ENCODE data around the gene CDIP1.

CDIP1 gene

GRCh38 chr16:4561596-4561995, 23.0 kb upstream of the CDIP1 start:
- H3K9me3 Mint-ChIP-seq: no peaks in the 10 kb centered on the region
- no peaks in the 10 kb centered on the region for H3K4me1 Mint-ChIP-seq
- no peak overlapping the region for H3K27ac Mint-ChIP-seq
- ATAC-seq (ENCODE audit: low read depth): no peak
- peaks cover 2% of the 10 kb centered on the region for H3K27me3 Mint-ChIP-seq
- no peak for DNase-seq (ENCODE audit: low spot score in 2 of 2)
- H3K36me3 Mint-ChIP-seq: no peaks in the 10 kb centered on the region
- no peak overlapping the region for H3K4me3 Mint-ChIP-seq

- Mint-ChIP-seq H3K4me1 (no peaks in the 10 kb centered on the region), H3K27ac (no peak overlapping the region), H3K9me3 (no peaks in the 10 kb centered on the region), H3K27me3 (peaks cover 3% of the 10 kb centered on the region), H3K36me3 (no peaks in the 10 kb centered on the region), H3K4me3 (no peak overlapping the region)
- DNase-seq (ENCODE audit: low spot score in 2 of 2) (no peak), ATAC-seq (ENCODE audit: low read depth) (no peak)
These were observed 19.4 kb upstream of the CDIP1 start for GRCh38 chr16:4557973-4558372.

GRCh38 chr16:4556580-4556979, 18.0 kb upstream of the CDIP1 start:
- no peak overlapping the region for H3K4me3 Mint-ChIP-seq
- DNase-seq (ENCODE audit: low spot score in 2 of 2) (no peak), ATAC-seq (ENCODE audit: low read depth) (no peak)
- H3K36me3 Mint-ChIP-seq: no peaks in the 10 kb centered on the region
- H3K4me1 Mint-ChIP-seq: no peaks in the 10 kb centered on the region
- H3K9me3 Mint-ChIP-seq: no peaks in the 10 kb centered on the region
- H3K27ac Mint-ChIP-seq: no peak overlapping the region
- H3K27me3 Mint-ChIP-seq: peaks cover 3% of the 10 kb centered on the region

GRCh38 chr16:4556112-4556511, 17.5 kb upstream of the CDIP1 start, which contains the start of gene C16orf96:
C16orf96 (plus strand) TSS chr16:4556340; CDS start chr16:4556490, 150 bp downstream.
- H3K27ac Mint-ChIP-seq: no peak within 1 kb of the TSS

GRCh38 chr16:4552541-4552940, 14.0 kb upstream of the CDIP1 start:
- no peak for ATAC-seq (ENCODE audit: low read depth)
- H3K36me3 Mint-ChIP-seq: no peaks in the 10 kb centered on the region

More at GRCh38 chr16:4556112-4556511, 17.5 kb upstream of the CDIP1 start, which contains the start of gene C16orf96:
- no peak for ATAC-seq (ENCODE audit: low read depth)
- no peaks in the 10 kb centered on the region for H3K9me3 Mint-ChIP-seq
- no peaks in the 10 kb centered on the region for H3K4me1 Mint-ChIP-seq
- H3K27me3 Mint-ChIP-seq: peaks cover 3% of the 10 kb centered on the region
- no peaks in the 10 kb centered on the region for H3K36me3 Mint-ChIP-seq
- DNase-seq (ENCODE audit: low spot score in 2 of 2): no peak
- no peak within 1 kb of the TSS for H3K4me3 Mint-ChIP-seq

GRCh38 chr16:4550591-4550990, 12.0 kb upstream of the CDIP1 start:
- Mint-ChIP-seq H3K4me1 (peaks cover 2% of the 10 kb centered on the region), H3K9me3 (no peaks in the 10 kb centered on the region), H3K27ac (no peak overlapping the region), H3K27me3 (peaks cover 2% of the 10 kb centered on the region), H3K4me3 (no peak overlapping the region), H3K36me3 (no peaks in the 10 kb centered on the region)
- ATAC-seq (ENCODE audit: low read depth) (no peak), DNase-seq (ENCODE audit: low spot score in 2 of 2) (no peak)

More at GRCh38 chr16:4552541-4552940, 14.0 kb upstream of the CDIP1 start:
- Mint-ChIP-seq H3K4me3 (no peak overlapping the region), H3K27me3 (peaks cover 3% of the 10 kb centered on the region), H3K4me1 (peaks cover 2% of the 10 kb centered on the region), H3K9me3 (no peaks in the 10 kb centered on the region), H3K27ac (no peak overlapping the region)
- no peak for DNase-seq (ENCODE audit: low spot score in 2 of 2)

- no peak overlapping the region for H3K27ac Mint-ChIP-seq
- H3K4me1 Mint-ChIP-seq: peaks cover 9% of the 10 kb centered on the region
- no peaks in the 10 kb centered on the region for H3K36me3 Mint-ChIP-seq
- ATAC-seq (ENCODE audit: low read depth) (no peak), DNase-seq (ENCODE audit: low spot score in 2 of 2) (no peak)
- no peaks in the 10 kb centered on the region for H3K27me3 Mint-ChIP-seq
- H3K4me3 Mint-ChIP-seq: no peak overlapping the region
- H3K9me3 Mint-ChIP-seq: no peaks in the 10 kb centered on the region
These were observed 9.6 kb upstream of the CDIP1 start for GRCh38 chr16:4548124-4548523.

- Mint-ChIP-seq H3K4me1 (peaks cover 7% of the 10 kb centered on the region), H3K9me3 (peaks cover 4% of the 10 kb centered on the region), H3K27ac (no peak overlapping the region), H3K36me3 (peaks cover 4% of the 10 kb centered on the region), H3K4me3 (no peak overlapping the region), H3K27me3 (peaks cover 2% of the 10 kb centered on the region)
- ATAC-seq (ENCODE audit: low read depth): no peak
- no peak for DNase-seq (ENCODE audit: low spot score in 2 of 2)
These were observed 5.9 kb upstream of the CDIP1 start for GRCh38 chr16:4544473-4544872.

- H3K4me3 Mint-ChIP-seq: no peak overlapping the region
These were observed 1.2 kb upstream of the CDIP1 start for GRCh38 chr16:4539716-4540284.

GRCh38 chr16:4537376-4538343, 913 bp downstream of the CDIP1 start:
- peaks cover 2% of the 10 kb centered on the region for H3K27me3 Mint-ChIP-seq
- H3K9me3 Mint-ChIP-seq: peaks cover 4% of the 10 kb centered on the region
- no peak for DNase-seq (ENCODE audit: low spot score in 2 of 2)
- H3K27ac Mint-ChIP-seq: peak overlapping the region; percentile 30
- peaks cover 25% of the 10 kb centered on the region for H3K4me1 Mint-ChIP-seq
- peak; percentile 42 for ATAC-seq (ENCODE audit: low read depth)
- H3K36me3 Mint-ChIP-seq: peaks cover 12% of the 10 kb centered on the region
- H3K4me3 Mint-ChIP-seq: peak overlapping the region; percentile 72

More at GRCh38 chr16:4539716-4540284, 1.2 kb upstream of the CDIP1 start:
- Mint-ChIP-seq H3K9me3 (peaks cover 4% of the 10 kb centered on the region), H3K4me1 (peaks cover 19% of the 10 kb centered on the region), H3K27ac (peak overlapping the region; percentile 67), H3K36me3 (peaks cover 8% of the 10 kb centered on the region), H3K27me3 (peaks cover 2% of the 10 kb centered on the region)
- DNase-seq (ENCODE audit: low spot score in 2 of 2) (no peak), ATAC-seq (ENCODE audit: low read depth) (no peak)

GRCh38 chr16:4536391-4537106, 2.0 kb downstream of the CDIP1 start:
- no peak for ATAC-seq (ENCODE audit: low read depth)

GRCh38 chr16:4535627-4536108, 2.9 kb downstream of the CDIP1 start:
- H3K27me3 Mint-ChIP-seq: peaks cover 2% of the 10 kb centered on the region
- peaks cover 18% of the 10 kb centered on the region for H3K36me3 Mint-ChIP-seq
- H3K4me1 Mint-ChIP-seq: peaks cover 29% of the 10 kb centered on the region
- no peak overlapping the region for H3K27ac Mint-ChIP-seq
- ATAC-seq (ENCODE audit: low read depth) (no peak), DNase-seq (ENCODE audit: low spot score in 2 of 2) (no peak)
- no peak overlapping the region for H3K4me3 Mint-ChIP-seq
- peaks cover 4% of the 10 kb centered on the region for H3K9me3 Mint-ChIP-seq

More at GRCh38 chr16:4536391-4537106, 2.0 kb downstream of the CDIP1 start:
- Mint-ChIP-seq H3K4me1 (peaks cover 29% of the 10 kb centered on the region), H3K9me3 (peaks cover 4% of the 10 kb centered on the region), H3K36me3 (peaks cover 17% of the 10 kb centered on the region), H3K27me3 (peaks cover 2% of the 10 kb centered on the region), H3K4me3 (peak overlapping the region; percentile 72), H3K27ac (peak overlapping the region; percentile 30)
- DNase-seq (ENCODE audit: low spot score in 2 of 2): no peak

- peaks cover 13% of the 10 kb centered on the region for H3K36me3 Mint-ChIP-seq
- H3K27ac Mint-ChIP-seq: no peak overlapping the region
- H3K9me3 Mint-ChIP-seq: no peaks in the 10 kb centered on the region
- ATAC-seq (ENCODE audit: low read depth): no peak
- no peaks in the 10 kb centered on the region for H3K27me3 Mint-ChIP-seq
- DNase-seq (ENCODE audit: low spot score in 2 of 2): no peak
- peaks cover 37% of the 10 kb centered on the region for H3K4me1 Mint-ChIP-seq
- H3K4me3 Mint-ChIP-seq: no peak overlapping the region
These were observed 4.3 kb downstream of the CDIP1 start for GRCh38 chr16:4534151-4534790.

Measured in memory B cell (primary cell).